NOMO-1 (cell line): Measurements from ENCODE around the gene TDP1.
"Not testable (repeated sequence)": the region's sequence is repeated elsewhere in the genome, so short reads cannot be mapped to it uniquely, and the experiment has no call there.

Experiments
- DNase-seq, 2 experiments: peaks; one replicate each; lab custom pipeline; 2025; ENCODE audit not compliant: unreplicated experiment in 2 of 2; lab: John Stamatoyannopoulos, UW

Gene TDP1

GRCh38 chr14:90089486-90089885 is 133.8 kb downstream of the TDP1 start:
- not testable (repeated sequence) for DNase-seq

GRCh38 chr14:90091393-90091792 is 135.7 kb downstream of the TDP1 start:
- DNase-seq = no peak

- peak; percentile 43 to 78 for DNase-seq
Measured at GRCh38 chr14:90093942-90094595, 138.3 kb downstream of the TDP1 start.
